GM12892 (cell line): ENCODE data around the gene ASS1.

Experiments used
- POLR2A ChIP-seq: IDR thresholded peaks from 2 replicates; pipeline ENCODE4 v1.6.1; 2011; ENCODE audit warnings: low read depth, low read length, control low read depth
- POLR2AphosphoS5 ChIP-seq: IDR thresholded peaks from 2 replicates; pipeline ENCODE4 v1.6.1; 2011; ENCODE audit warnings: low read depth, low read length, control low read depth

DNA sequence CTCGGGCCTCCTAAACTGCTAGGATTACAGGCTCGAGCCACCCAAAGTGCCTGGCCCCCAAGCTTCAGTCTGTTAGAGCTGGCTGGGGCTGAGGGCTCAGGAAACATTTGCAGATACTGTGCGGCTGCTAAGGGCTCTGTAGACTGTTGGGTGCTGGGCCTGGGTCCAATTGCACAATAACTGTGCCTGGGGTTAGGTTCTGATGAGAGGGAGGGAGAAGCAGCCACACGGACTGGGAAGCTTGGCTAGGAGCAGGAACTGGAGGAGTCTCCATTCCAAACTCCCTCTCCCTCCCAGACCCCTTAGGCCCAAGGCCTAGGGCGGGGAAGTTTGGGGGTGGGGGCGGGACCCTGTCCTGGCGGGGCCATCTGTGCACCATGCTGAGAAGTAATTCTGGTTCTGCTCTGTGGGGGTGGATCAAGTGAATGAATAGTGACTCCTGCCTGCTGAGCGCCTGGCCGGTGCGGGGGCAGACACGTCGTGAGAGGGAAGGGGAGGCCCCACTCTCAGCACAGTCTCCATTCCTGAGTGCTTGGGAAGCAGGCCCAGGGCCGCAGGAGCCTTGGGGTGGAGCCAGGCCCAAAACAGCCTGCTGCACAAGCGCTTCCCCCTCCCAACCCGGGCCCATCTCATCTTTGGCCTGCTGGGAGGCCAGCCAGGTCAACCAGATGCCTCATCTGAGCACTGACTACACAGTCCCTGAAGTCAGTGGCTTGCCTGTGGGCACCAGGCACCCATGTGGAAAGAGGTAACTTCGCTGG lies 1.5 kb downstream of the ASS1 start:
- TF ChIP-seq POLR2AphosphoS5 (no peak), POLR2A (no peak)
